ENCODE data around the gene CLTCL1.

Gene CLTCL1

GRCh38 chr22:19242699-19243098 lies 48.8 kb downstream of the CLTCL1 start:
- no peak for DNase-seq

GRCh38 chr22:19241593-19241906 lies 50.0 kb downstream of the CLTCL1 start:
- DNase-seq: no peak

GRCh38 chr22:19240813-19241592 lies 50.5 kb downstream of the CLTCL1 start:
- no peak for DNase-seq

- DNase-seq: no peak
These were observed 52.1 kb downstream of the CLTCL1 start for GRCh38 chr22:19239464-19239863.

GRCh38 chr22:19238900-19239299 lies 52.6 kb downstream of the CLTCL1 start:
- DNase-seq: no peak

GRCh38 chr22:19235874-19236273 lies 55.6 kb downstream of the CLTCL1 start:
- DNase-seq: no peak

- DNase-seq: no peak
These were observed 57.2 kb downstream of the CLTCL1 start for GRCh38 chr22:19234126-19234896.

- no peak for DNase-seq
These were observed 58.3 kb downstream of the CLTCL1 start for GRCh38 chr22:19233189-19233661.

GRCh38 chr22:19232623-19233022 lies 58.9 kb downstream of the CLTCL1 start:
- DNase-seq: no peak

GRCh38 chr22:19231986-19232385 lies 59.5 kb downstream of the CLTCL1 start:
- no peak for DNase-seq

- DNase-seq: no peak
These were observed 61.9 kb downstream of the CLTCL1 start for GRCh38 chr22:19229600-19229999.

GRCh38 chr22:19228179-19228578 lies 63.3 kb downstream of the CLTCL1 start:
- DNase-seq: no peak

- no peak for DNase-seq
These were observed 65.1 kb downstream of the CLTCL1 start for GRCh38 chr22:19226428-19226827.

GRCh38 chr22:19225560-19225959 lies 66.0 kb downstream of the CLTCL1 start:
- no peak for DNase-seq

GRCh38 chr22:19224985-19225384 lies 66.5 kb downstream of the CLTCL1 start:
- DNase-seq: no peak

GRCh38 chr22:19224557-19224956 lies 67.0 kb downstream of the CLTCL1 start:
- no peak for DNase-seq

GRCh38 chr22:19223617-19224016 lies 67.9 kb downstream of the CLTCL1 start:
- no peak for DNase-seq

GRCh38 chr22:19223110-19223509 lies 68.4 kb downstream of the CLTCL1 start:
- DNase-seq: no peak

- no peak for DNase-seq
These were observed 69.1 kb downstream of the CLTCL1 start for GRCh38 chr22:19222242-19223005.

- DNase-seq: no peak
These were observed 70.7 kb downstream of the CLTCL1 start for GRCh38 chr22:19220867-19221266.

GRCh38 chr22:19218541-19219233 lies 72.8 kb downstream of the CLTCL1 start:
- DNase-seq: no peak

- no peak for DNase-seq
These were observed 74.9 kb downstream of the CLTCL1 start for GRCh38 chr22:19216579-19216978.

- no peak for DNase-seq
These were observed 76.2 kb downstream of the CLTCL1 start for GRCh38 chr22:19215360-19215759.
